ENCODE data around the gene FBXL19. TPM values are rescaled to one million over a fixed set of nuclear protein-coding genes. Genes with fewer than 3 reads are reported as not detected.

The FBXL19 gene
- total RNA-seq, 1 donor from 2014 or later: 34.3 TPM

DNA sequence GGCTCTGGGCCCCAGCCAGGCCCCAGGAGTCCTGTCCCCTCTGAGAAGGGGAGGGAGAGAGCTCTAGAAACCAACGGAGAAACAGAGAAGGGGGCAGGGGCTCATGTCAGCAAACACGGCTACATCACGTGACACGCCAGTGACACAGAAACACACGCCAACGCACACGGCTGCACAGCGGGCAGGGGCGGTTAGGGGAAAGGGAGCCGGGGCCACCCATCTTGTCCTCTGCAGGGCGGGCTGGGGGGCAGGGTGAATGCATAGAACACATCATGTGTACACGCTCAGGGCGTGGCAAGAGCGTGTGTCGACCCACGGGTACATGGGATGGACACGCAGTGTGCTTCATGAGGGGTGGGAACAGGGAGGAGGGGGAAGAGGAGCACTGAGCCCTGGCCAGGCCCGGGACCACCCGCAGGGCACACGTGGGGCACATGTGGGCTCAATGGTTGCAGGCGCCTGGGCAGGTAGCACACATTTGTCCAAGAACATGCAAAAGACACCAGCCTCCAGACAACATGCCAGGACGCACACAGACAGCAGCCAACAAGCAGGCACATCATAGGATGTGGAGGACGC is 66.2 kb downstream of the FBXL19 start:
- DNase-seq (ENCODE audit: low read depth): no peak

- no peak for DNase-seq (ENCODE audit: low read depth)
Measured at GRCh38 chr16:30990105-30990504, 66.7 kb downstream of the FBXL19 start.

DNA sequence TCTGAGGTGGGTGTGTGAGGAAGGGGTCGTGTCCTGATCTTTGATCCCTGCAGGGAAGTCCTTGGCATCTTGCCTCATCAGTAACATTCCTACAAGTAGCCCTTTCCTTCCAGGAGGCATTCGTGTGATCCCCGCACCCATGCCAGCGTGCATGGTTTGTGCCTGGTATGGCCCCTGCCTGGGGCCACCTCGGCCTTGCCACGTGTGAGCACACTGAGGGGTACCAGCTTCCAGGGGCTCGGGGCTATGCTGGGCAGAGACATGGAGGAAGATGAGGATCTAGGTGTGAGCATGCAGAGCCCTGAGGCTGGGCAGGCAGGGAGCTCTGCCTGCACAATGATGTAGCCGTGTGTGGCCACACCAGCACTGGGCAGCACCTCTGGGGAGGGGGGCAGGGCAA is 67.7 kb downstream of the FBXL19 start:
- no peak for DNase-seq (ENCODE audit: low read depth)

- no peak for DNase-seq (ENCODE audit: low read depth)
Measured at GRCh38 chr16:30992276-30992780, 69.0 kb downstream of the FBXL19 start.

DNA sequence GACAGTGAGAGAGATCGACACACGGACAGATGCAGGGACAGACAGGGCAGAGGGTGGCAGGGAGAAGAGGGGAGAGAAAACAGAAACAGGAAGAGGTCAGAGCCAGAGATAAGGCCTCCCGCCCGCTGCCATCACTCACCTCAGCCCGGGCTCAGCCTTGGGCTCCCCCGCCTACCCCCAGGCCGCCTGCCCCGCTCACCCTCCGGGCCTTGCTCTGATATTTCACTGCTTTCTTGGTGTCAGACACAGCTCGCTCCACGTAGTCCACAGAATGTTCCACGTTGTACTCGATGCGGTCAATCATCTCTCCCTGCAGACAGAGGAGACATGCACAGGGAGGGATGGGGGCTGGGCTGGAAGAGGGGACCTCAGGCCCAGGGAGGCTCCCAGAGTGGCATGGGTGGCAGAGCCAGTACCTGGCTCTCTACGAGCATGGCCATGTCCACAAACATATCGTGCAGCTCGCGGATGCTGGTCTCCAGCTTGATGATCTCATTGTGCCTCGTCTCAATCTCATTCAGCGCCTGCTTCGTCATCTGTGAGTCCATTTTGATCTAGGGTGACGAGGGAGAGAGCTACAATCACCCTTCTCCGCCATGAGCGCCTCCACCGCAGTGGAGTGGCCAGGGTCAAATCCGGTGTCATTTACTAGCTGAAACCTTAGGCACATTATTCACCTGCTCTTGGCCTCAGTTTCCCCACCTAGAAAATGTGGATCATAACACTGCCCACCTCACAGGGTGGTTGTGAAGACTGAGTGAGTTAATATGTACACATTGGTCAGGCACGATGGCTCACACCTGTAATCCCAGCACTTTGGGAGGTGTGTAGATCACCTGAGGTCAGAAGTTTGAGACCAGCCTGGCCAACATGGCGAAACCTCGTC is 69.8 kb downstream of the FBXL19 start:
- DNase-seq (ENCODE audit: low read depth): no peak

DNA sequence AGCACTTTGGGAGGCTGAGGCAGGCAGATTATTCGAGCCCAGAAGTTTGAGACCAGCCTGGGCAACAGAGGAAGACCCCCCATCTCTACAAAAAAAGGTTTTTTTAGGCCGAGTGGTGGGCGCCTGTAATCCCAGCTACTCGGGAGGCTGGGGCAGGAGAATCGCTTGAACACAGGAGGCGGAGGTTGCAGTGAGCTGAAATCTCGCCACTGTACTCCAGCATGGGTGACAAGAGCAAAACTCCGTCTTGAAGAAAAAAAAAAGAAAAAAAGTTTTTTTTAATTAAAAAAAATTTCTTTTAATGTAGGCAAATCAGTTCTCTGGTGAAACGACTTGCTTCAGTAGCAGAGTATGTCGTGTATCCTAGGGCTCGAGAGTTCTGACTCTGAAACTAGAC is 72.6 kb downstream of the FBXL19 start:
- no peak for DNase-seq (ENCODE audit: low read depth)

- DNase-seq (ENCODE audit: low read depth): peak; percentile 31
Measured at GRCh38 chr16:30996324-30996984, 73.1 kb downstream of the FBXL19 start.

- peak; percentile 45 for DNase-seq (ENCODE audit: low read depth)
Measured at GRCh38 chr16:30996985-30997724, 73.8 kb downstream of the FBXL19 start.

- peak; percentile 81 for DNase-seq (ENCODE audit: low read depth)
Measured at GRCh38 chr16:30997725-30998711, 74.6 kb downstream of the FBXL19 start.

Other genes with a start within 250 kb of the FBXL19 start
- gene SRCAP, start 224.4 kb upstream of the FBXL19 start, total RNA-seq: 14.4 and 74.0 TPM in 2 replicates
- gene PHKG2, start 175.1 kb upstream of the FBXL19 start, total RNA-seq: 25.4 and 26.2 TPM in 2 replicates
- 2.7 and 2.8 TPM in 2 replicates for gene CFAP119, start 161.5 kb upstream of the FBXL19 start, total RNA-seq
- 58.0 and 108 TPM in 2 replicates for gene RNF40, start 161.2 kb upstream of the FBXL19 start, total RNA-seq
- 6.4 and 22.1 TPM in 2 replicates for gene ZNF629, start 136.4 kb upstream of the FBXL19 start, total RNA-seq
- 21.7 and 29.0 TPM in 2 replicates for gene BCL7C, start 29.5 kb upstream of the FBXL19 start, total RNA-seq
- gene CTF1, start 27.0 kb upstream of the FBXL19 start, total RNA-seq: 2.1 and 4.7 TPM in 2 replicates
- 32.5 and 51.4 TPM in 2 replicates for gene ORAI3, start 25.5 kb downstream of the FBXL19 start, total RNA-seq
- 1.0 and 7.6 TPM in 2 replicates for gene SETD1A, start 34.2 kb downstream of the FBXL19 start, total RNA-seq
- gene HSD3B7, start 61.6 kb downstream of the FBXL19 start, total RNA-seq: 49.9 and 82.7 TPM in 2 replicates
- 0.80 TPM in 1 of 2 replicates, not detected in the other for gene STX1B, start 87.1 kb downstream of the FBXL19 start, total RNA-seq
- 24.5 and 35.0 TPM in 2 replicates for gene STX4, start 110.0 kb downstream of the FBXL19 start, total RNA-seq
- gene ZNF668, start 150.7 kb downstream of the FBXL19 start, total RNA-seq: 7.7 and 9.0 TPM in 2 replicates
- 6.6 and 22.4 TPM in 2 replicates for gene ZNF646, start 150.8 kb downstream of the FBXL19 start, total RNA-seq
- 0.52 and 1.9 TPM in 2 replicates for gene PRSS53, start 165.4 kb downstream of the FBXL19 start, total RNA-seq
- gene VKORC1, start 171.2 kb downstream of the FBXL19 start, total RNA-seq: 89.1 and 128 TPM in 2 replicates
- 13.9 and 44.5 TPM in 2 replicates for gene BCKDK, start 184.8 kb downstream of the FBXL19 start, total RNA-seq
- 33.5 and 45.1 TPM in 2 replicates for gene KAT8, start 194.1 kb downstream of the FBXL19 start, total RNA-seq
- 3.8 and 17.7 TPM in 2 replicates for gene PRSS8, start 212.2 kb downstream of the FBXL19 start, total RNA-seq
- gene PRSS36, start 226.5 kb downstream of the FBXL19 start, total RNA-seq: 0.55 and 2.3 TPM in 2 replicates

Data from renal cortical epithelial cell (primary cell).